GM19324 (cell line): ENCODE results near the gene YJU2.
"Not testable (repeated sequence)": the region's sequence is repeated elsewhere in the genome, so short reads cannot be mapped to it uniquely, and the experiment has no call there.

ENCODE experiments used
- ATAC-seq: cut with Tn5 transposase; IDR thresholded peaks from one replicate; pipeline ENCODE4 v1.9.1; 2021; ENCODE audit warnings: mild to moderate bottlenecking, moderate library complexity; ENCODE audit not compliant: unreplicated experiment, low FRiP score

Gene YJU2

DNA sequence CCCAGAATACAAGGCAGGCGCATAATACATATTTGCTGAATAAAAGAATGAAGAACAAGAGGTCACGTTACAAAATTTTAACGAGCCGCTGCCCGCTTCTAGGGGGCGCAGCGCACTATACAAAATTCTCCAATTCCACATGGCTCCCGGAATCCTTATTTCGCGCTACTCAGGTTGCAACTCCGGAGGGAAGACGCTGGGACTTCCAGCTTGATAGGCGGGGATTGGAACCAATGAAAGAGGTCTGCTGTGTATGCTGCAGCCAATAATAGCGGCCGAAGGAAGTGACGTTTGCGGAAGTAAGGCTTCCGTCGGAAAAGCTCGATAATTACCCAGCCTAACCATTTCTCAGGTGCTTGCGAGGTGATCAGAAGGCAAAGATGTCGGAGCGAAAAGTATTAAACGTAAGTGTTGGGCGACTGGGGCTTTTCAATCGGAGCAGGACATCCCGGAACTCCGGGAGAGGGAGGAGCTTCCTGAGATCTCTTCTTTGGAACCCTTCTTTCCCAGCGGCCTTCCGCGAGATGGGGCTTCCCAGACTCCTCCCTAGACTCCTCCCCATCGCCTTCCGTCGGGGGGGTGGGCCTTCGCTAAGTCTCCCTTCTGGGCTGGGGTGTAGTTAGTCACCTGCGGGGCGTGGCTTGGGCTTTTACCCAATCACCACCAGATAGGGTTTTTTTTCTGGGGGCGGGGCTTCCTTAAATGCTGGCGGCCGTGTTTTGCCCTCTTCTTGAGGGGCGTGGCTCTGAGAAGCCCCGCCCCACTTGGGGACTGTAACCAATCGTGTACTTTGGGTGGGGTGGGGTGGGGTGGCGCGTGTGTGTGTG lies at the start of gene YJU2:
Gene YJU2, plus strand, starts transcription at position 314 of the 827 bp plus-strand sequence. Its CDS starts 67 bp downstream, at position 381.
- peak; percentile 84 for ATAC-seq

- ATAC-seq = no peak
Observed at GRCh38 chr19:4197228-4197624, 49.7 kb upstream of the YJU2 start.

DNA sequence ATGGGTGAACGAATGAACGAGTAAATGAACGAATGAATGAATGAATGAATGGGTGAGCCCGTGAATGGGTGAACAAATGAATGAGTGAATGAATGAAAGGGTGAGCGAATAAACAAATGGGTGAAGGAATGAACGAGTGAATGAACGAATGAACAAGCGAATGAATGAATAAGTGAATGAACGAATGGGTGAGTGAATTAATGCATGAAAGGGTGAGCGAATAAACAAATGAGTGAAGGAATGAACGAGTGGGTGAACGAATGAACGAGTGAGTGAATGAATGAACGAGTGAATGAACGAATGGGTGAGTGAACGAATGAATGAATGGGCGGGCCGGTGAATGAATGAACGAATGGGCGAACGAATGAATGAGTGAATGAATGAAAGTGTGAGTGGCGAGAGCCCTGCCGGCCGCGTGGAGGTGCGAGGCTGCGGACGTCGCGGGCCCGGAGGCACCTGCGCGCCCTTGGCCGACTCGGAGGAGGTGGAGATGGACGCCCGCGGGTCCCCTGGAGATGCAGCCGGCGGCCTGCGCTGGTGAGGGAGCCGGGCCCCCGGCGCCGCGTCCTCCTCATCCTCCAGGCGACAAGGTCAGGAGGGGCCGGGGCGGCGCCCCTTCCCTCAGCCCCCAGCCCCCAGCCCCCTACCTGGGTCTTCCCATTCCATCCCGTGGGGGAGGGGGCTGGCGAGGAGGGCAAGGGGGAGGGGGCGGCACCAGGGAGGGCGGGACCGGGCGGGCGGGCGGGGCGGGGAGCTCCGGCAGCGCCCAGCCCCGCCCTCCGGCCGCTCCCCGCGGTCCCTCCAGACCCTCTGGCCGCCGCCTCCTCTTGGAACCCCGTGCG lies 49.0 kb upstream of the YJU2 start:
- ATAC-seq = no peak

- ATAC-seq = no peak
Observed at GRCh38 chr19:4198467-4199126, 48.3 kb upstream of the YJU2 start.

DNA sequence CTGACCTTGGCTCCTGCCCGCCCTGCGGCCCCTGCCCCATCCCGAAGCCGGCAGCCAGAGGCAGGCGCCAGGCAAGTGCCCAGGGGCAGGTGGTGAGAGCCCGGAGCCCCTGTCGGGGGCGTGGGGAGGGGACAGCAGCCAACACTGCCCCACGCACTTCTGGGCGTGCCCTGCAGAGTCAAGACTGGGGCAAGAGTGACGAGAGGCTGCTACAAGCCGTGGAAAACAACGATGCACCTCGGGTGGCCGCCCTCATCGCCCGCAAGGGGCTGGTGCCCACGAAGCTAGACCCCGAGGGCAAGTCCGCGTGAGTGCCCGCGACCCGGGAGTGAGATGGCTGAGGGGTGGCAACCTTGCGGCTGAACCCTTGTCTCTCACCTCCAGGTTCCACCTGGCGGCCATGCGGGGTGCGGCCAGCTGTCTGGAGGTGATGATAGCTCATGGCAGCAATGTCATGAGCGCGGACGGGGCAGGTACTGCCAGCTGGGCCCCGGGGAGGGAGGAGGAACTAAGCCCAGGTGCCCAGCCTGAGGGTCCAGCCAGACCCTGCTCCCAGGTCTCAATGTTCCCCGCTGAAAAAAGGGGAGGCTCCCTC lies 47.1 kb upstream of the YJU2 start:
- ATAC-seq = no peak

DNA sequence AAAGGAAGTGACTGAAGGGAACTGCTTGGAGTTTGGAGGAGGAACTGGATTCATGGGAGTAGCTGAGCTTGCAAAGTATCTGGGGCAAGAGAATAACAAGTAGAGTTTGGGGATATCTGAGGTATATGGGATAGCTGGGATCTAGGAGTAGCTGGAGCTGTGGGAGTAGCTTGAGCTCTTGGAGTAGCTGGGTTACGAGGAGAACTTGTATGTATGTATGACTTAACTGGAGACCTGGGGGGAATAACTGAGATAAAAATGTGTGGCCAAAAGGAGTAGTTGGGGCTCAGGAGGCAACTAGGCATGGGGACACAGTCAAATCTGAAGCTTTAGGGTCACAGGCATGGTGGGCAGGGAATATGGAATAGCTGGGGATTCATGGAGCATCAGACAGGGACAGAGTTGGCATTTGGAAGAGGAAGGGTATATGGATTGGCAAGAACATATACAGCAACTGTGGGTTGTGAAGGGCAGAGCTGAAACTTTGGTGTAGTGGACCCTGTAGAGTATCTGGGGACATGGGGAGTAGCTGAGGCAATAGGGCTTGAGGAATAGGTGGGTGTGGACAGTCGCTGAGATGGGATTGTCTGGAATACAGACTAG lies 45.8 kb upstream of the YJU2 start:
- no peak for ATAC-seq

GRCh38 chr19:4201798-4202197 lies 45.1 kb upstream of the YJU2 start:
- no peak for ATAC-seq

- ATAC-seq = no peak
Observed at GRCh38 chr19:4206818-4207484, 39.9 kb upstream of the YJU2 start.

DNA sequence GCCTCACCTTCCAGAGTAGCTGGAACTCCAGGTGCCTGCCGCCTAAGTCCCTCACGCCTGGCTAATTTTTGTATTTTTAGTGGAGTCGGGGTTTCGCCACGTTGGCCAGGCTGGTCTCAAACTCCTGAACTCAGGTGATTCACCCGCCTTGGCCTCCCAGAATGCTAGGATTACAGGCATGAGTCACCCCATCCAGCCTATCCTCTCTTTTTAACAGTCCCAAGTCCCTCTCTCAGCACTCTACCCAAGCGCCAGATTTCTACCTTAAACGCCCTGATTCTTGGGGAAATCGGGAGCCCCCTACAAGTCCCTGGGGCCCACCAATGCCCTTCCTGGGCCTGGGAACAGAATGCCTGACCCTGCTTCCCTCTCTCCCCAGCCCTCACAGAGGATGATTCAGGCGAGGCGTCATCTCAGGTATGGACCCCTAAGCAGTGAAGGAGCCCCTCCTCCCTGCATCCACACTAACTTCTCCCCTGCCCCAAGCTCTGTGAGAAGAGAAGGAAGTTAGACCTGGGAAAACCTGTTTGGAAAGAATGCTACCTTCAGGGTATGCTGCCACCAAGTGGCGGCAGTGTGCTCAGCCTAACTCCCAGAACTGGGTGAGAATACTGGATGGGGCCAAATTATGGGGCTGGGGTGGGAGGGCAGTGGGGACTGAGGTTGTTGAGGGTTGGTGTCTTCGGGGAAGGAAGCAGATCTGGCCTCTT lies 38.3 kb upstream of the YJU2 start:
- ATAC-seq = no peak

GRCh38 chr19:4210166-4210731 lies 36.6 kb upstream of the YJU2 start:
- no peak for ATAC-seq

GRCh38 chr19:4213116-4213515 lies 33.8 kb upstream of the YJU2 start:
- no peak for ATAC-seq

- ATAC-seq = no peak
Observed at GRCh38 chr19:4215807-4216206, 31.1 kb upstream of the YJU2 start.

- ATAC-seq = no peak
Observed at GRCh38 chr19:4216846-4217245, 30.0 kb upstream of the YJU2 start.

DNA sequence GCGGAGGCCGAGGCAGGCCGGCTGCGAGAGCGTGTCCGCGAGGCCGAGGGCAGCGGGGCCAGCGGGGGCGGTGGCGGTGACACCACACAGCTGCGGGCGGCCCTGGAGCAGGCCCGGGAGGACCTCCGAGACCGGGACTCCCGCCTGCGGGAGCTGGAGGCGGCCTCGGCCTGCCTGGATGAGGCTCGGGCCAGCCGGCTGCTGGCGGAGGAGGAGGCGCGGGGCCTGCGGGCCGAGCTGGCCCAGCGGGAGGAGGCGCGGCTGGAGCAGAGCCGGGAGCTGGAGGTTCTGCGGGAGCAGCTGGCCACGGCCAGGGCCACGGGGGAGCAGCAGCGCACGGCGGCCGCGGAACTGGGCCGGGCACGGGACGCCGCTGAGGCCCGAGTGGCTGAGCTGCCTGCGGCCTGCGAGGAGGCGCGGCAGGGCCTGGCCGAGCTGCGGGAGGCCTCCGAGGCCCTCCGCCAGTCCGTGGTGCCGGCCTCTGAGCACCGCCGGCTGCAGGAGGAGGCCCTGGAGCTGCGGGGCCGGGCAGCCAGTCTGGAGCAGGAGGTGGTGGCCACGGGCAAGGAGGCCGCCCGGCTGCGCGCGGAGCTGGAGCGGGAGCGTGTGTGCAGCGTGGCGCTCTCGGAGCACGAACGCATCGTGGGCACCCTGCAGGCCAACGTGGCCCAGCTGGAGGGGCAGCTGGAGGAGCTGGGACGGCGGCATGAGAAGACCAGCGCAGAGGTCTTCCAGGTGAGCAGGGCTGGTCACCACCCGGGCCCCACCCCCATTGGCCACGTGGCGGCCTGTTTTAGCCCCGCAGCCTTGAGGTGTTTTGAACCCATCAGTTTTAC lies 29.2 kb upstream of the YJU2 start:
- ATAC-seq = no peak

DNA sequence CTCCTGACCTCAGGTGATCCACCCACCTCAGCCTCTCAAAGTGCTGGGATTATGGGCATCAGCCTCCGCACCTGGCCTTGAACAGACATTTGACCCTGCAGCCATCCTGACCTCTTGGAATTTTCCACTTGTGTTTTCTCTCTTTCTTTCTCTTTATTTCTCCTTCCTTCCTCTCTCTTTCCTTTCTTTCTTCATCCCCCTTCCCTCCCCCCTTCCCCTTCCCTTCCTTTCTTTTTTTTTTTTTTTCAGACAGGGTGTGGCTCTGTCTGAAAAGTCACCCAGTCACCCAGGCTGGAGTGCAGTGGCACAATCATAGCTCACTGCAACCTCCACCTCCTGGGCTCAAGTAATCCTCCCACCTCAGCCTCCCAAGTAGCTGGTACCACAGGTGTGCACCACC lies 28.4 kb upstream of the YJU2 start:
- ATAC-seq = not testable (repeated sequence)

- ATAC-seq = no peak
Observed at GRCh38 chr19:4220188-4220587, 26.7 kb upstream of the YJU2 start.

- no peak for ATAC-seq
Observed at GRCh38 chr19:4224470-4224869, 22.4 kb upstream of the YJU2 start.

DNA sequence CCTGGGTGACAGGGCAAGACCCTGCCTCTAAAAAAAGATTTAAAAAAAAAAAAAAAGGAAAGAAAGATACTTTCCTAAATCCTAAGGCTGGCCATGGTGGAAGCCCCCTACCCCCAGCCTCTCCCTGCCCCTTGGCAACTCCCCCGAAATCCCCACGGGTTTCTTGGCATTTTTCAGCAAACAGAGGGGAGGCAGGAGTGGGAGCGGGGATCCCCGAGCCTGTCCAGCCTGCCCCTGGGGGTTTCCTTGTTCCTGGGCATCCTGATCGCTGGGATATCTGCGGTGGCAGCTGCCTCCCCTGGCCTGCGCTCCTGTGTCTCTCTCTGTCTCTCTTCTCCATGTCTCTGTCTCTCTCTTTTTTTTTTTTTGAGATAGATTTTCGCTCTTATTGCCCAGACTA lies 21.0 kb upstream of the YJU2 start:
- no peak for ATAC-seq
